T47D (cell line): ENCODE results near the gene PIGN.

Experiments
- DNase-seq, 2 experiments: peaks; one replicate each; pipeline versions ENCODE4 v3.0.0 to v3.0.0-alpha.2; 2011 to 2012; ENCODE audit warnings: low read depth in 1 of 2, low spot score in 1 of 2
- JUND ChIP-seq: IDR thresholded peaks from 2 replicates; pipeline ENCODE4 v1.6.1; 2012; ENCODE audit warnings: low read depth
- in situ Hi-C: cut with HindIII; loops from 2 replicates; pipeline ENCODE4 v1.10.0; 2016; ENCODE audit warnings: low sequenced_read_pairs, low pct_unique_long_range_greater_than_20kb

The PIGN gene

DNA sequence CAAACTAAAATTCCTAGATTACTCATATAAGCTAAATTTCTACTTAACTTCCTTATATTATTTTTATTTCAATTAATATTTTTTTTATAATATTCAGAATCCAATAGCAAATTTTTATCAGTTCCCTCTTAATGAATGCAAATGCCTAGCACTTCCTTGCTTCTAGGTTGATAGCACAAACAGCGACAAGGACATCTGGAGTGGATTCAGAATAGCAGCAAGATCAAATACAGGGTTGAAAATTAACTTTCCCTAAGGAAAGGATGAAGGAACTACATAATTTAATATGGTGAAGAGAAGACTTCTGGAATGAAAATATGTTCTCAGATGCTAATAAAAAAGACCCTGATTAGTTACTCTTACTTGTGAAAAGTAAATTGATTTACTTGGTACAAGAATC, 64.5 kb downstream of the PIGN start:
- DNase-seq: no peak
- TF ChIP-seq JUND: no peak
- in situ Hi-C loops: no loop called here

DNA sequence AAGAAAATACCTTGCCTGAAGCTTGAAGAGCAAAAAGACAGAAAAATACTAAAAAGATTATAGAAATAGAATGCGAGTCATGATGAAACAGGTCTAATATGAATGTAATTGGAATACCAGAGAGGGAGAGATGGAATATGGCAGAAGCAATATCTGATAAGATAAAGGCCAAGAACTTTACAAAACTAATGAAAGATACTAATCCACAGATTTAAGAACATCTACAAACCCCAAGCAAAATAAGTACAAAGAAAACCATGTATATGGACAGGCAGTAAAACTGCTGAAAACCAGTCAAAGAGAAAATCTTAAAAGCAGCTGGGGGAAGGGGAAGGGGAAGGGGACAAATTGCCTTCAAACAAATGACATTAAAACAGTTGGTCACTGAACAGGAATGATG, 67.0 kb downstream of the PIGN start:
- in situ Hi-C loops: no loop called here
- no peak for DNase-seq
- TF ChIP-seq JUND: no peak

DNA sequence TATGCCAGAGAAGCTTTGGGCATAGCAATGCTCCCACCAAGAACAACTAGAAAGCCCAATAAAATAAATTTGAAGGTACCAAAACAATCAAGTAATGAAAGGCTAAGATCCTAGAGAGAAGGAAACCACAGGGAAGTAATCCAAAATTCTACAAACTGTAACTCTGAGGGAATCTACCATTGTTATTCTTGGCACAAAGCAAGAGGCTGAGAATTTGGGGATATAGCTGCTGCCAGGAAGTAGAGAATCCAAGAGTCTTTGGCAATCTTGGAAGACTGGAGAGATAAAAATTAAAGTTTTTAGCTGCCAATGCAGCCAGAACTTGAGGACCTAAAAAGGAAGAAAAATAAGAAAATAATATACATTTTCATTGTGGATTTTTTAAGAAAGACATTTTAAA, 68.5 kb downstream of the PIGN start:
- in situ Hi-C loops: no loop called here
- no peak for TF ChIP-seq JUND
- DNase-seq: no peak

DNA sequence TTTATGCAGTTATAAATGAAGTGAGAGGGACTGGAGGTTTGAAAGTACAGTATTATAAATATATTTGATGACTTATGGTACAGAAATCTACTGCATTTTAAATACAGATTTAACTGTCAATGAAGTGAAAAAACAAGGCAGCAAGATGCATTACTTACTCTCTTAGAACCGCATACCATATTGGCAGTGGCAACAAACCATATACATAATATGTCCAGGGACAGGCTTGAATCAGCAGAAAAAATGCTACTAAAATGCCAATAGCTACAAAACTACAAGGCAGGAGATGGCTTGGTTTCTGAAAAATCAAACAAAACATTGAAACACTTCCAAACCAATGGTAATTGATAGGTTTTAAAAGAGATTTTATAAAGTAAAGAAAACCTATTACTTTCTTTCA, 77.2 kb downstream of the PIGN start:
- TF ChIP-seq JUND: no peak
- in situ Hi-C loops: no loop called here
- DNase-seq: no peak

DNA sequence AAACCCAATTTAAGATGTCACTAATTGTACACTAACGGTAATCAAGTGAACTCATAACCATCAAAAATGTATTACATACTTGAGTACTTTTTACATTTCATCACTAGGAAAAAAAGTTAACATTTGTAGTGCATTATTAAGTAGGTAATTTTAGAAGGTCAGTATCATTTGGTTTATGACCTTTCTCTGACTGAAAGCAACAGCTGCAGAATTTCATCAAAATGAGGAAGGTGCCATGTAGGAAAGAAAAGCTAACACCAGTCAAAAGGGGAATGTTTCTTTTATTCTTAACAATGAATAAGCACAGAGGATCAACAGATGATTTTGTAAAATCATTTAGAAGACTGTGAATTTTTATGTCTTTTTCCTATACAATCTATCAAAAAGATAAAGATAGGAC, 79.0 kb downstream of the PIGN start:
- DNase-seq: no peak
- in situ Hi-C loops: no loop called here
- no peak for TF ChIP-seq JUND

DNA sequence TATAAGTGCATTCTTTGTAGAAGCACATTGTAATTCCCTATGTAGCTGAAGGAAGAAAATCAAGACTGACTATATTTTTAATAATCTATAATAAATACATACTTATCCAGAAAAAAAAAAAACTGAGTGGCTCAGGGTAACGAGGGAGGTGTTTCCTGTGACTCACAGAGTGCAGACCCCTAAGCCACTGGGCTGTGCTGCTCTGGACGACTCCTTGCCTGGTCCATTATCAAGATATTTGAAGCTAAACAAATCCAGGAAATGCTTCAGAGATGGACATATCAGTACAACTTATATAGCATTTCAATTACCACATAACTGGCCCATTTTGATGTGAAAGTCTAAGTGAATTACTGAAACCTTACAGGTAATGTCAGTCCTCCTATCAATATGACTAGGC, 80.6 kb downstream of the PIGN start:
- DNase-seq: no peak
- TF ChIP-seq JUND: no peak
- in situ Hi-C loops: no loop called here

DNA sequence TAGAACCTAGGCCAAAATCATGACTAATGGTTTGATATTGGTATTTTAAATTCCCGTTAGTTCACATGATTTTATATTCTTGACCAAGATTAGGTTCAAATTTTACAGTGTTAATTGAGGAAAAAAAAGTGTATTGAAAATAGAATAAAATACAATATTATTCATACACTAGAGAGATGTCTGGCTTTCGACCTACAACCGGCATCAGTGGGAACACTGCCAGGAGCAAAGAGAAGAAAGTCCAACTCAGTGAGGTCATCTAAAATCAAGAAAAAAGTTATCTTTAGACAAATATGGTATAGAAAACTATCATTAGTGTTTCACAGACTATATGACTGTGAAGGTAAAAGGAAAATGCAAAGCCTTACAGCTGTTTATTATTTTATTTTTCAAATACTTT, 81.5 kb downstream of the PIGN start:
- DNase-seq: no peak
- in situ Hi-C loops: no loop called here
- TF ChIP-seq JUND: no peak

DNA sequence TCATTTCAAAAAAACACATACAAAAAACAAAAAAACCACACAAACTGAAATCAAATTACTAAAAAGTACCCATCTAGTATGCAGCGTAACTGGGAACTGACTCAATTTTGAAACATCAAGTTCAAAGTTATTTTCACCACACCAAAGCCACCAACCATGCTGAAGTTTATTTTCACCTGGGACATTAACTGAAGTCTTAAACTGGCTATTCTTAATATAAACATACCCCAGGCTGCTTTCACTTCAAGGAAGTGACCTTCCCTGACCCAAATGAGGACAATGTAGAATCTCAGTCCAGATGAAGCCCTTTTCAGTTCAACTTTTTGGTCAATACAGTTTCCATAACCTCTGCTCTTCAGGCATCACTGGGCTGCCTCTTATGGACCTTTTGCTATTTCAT, 84.6 kb downstream of the PIGN start:
- no peak for DNase-seq
- TF ChIP-seq JUND: no peak
- in situ Hi-C loops: no loop called here

DNA sequence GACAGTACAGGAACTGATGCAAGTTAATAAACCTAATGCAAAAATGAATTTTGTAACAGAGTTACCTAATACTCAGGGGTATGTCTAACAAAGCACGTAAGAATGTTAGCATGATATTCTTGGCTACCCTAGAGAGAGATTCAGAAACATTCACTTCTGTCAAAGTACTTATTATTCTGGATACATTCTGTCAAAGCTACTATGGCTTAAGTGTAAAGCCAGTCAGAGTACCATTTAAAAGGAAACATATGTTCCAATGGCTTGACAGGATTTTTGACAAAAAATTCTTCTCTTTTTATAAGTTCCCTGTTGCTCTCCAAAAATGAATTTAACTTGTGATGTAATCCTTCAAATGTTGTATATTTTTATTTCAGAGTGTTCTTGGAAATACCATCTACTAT, 85.5 kb downstream of the PIGN start:
- DNase-seq: no peak
- in situ Hi-C loops: no loop called here
- no peak for TF ChIP-seq JUND

DNA sequence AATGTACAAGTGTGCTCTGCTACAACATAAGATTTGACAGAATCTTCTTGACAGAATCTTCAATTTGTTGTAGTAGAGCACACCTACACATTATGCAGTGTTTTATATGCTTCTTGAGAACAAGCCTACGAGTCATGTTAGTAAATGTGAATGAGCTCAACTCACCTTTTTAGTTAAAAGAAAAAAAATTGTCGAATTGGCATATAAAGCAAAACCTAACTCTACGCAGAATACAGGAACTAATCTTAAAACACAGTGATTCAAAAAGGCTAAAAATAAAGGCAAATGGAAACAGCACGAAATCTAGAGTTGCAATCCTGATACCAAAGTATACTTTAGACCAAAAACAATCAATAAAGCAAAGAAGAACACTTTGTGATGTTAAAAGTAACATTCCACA, 87.9 kb downstream of the PIGN start:
- DNase-seq: no peak
- in situ Hi-C loops: no loop called here
- no peak for TF ChIP-seq JUND

DNA sequence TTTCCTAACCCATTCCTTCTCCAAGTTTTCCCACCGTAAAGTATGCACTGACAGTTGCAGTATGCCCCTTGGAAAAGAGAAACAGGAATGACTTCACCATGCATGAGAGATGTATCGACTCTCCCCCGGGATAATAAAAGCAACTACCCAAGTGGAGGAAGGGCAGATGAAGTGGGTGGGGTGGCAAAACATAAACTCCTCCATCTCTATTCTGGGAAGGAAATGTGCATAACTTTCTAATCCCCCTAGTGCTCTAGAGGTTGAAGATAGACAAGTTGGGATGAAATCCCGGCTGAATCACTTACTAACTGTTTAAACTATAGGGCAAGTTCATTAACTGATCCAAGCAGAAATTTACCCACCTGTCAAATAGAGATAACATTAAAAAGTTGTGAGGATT, 89.2 kb downstream of the PIGN start:
- TF ChIP-seq JUND: no peak
- in situ Hi-C loops: no loop called here
- no peak for DNase-seq

DNA sequence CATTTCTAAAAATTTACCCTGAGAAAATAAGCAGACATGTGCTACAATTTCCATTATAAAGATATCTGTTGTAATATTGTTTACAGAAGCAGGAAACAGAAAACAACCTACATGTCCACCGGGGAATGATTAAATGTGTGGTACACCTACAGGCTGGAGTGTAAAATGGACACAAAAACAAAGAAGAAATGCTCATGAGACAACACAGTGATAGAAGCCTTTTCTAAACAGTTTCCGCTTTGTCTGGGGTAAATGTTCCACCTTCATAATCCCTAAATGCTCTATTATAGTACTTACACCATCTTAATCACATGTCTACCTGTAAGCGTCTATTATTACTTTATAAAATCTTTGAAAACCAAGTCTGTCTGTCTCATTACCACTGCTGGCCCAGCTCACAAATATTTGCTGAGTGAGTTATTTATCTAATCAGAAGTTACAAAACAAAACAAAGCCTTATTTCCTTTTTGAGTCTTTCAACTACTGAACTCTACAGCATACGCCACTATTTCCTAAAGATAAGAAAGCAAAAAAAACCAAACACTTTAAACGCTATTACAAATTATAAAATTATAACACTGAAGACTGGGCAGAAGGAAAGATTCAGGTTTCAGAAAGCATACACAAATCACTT, 95.3 kb downstream of the PIGN start:
- in situ Hi-C loops: no loop called here
- DNase-seq: no peak
- TF ChIP-seq JUND: no peak

DNA sequence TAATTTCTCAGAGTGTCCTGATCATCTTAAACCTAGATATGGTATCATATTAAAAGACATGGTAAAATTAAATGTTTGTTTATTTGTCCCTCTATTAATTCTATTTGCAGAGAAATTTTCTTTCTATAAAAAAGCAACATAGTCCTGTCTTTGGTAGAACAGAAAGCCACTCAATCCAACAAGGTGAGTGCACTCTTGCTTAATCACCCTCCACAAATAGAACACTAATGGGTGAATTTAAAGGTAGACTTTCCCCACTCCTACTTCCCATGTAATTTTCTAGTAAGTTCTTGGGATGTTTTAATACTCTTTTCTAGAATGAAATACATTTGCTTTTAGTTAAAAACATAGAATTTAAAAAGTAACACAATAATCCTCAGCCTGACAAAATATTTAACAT, 97.7 kb downstream of the PIGN start:
- no peak for TF ChIP-seq JUND
- in situ Hi-C loops: no loop called here
- DNase-seq: no peak

DNA sequence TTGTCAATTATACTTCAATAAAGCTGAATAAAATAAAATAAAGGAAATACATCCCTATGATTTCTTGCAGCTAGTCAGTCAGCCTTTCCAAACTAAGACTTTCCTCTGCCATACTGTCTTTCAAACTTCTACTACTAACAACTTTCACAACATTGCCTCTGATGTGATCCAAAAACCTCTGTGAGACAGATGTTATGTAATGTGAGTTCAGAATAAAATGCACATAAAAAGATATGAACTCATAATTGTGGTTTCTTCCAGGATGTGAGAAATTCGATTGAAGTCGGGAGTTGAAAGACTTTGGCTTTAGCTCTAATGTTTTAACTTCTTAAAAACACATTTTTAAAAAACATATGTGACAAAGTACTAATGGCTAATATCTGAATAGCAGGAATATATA, 98.7 kb downstream of the PIGN start:
- no peak for DNase-seq
- in situ Hi-C loops: no loop called here
- no peak for TF ChIP-seq JUND
